HepG2 (cell line): ENCODE measurements around the gene SOAT2. TPM values are rescaled to one million over a fixed set of nuclear protein-coding genes. Genes with fewer than 3 reads are reported as not detected.

ENCODE experiments used
- ERF ChIP-seq: IDR thresholded peaks from 2 replicates; pipeline ENCODE4 v1.6.1; 2018; ENCODE audit warnings: missing biosample characterization, missing genetic modification reagents
- MATR3 ChIP-seq: sonication (generic); formaldehyde crosslinking; IDR thresholded peaks from 2 replicates; pipeline ENCODE4 v1.4.0; 2020; ENCODE audit warnings: missing genetic modification reagents
- MLXIP ChIP-seq: sonication (generic); formaldehyde crosslinking; IDR thresholded peaks from 2 replicates; pipeline ENCODE4 v1.9.0; 2021; ENCODE audit warnings: missing genetic modification reagents, borderline replicate concordance
- MTF2 ChIP-seq: sonication (generic); formaldehyde crosslinking; IDR thresholded peaks from 2 replicates; pipeline ENCODE4 v1.5.0; 2020; ENCODE audit warnings: missing genetic modification reagents, borderline replicate concordance
- POGZ ChIP-seq: sonication (generic); formaldehyde crosslinking; IDR thresholded peaks from 2 replicates; pipeline ENCODE4 v1.4.0; 2020; ENCODE audit warnings: mild to moderate bottlenecking, missing genetic modification reagents
- POLR2AphosphoS5 ChIP-seq: IDR thresholded peaks from 2 replicates; pipeline ENCODE4 v1.6.1; 2012; ENCODE audit warnings: low read depth, low read length
- PRDM15 ChIP-seq: sonication (generic); formaldehyde crosslinking; IDR thresholded peaks from 2 replicates; pipeline ENCODE4 v1.4.0; 2020; ENCODE audit warnings: missing genetic modification reagents
- STAT6 ChIP-seq: sonication (generic); formaldehyde crosslinking; IDR thresholded peaks from 2 replicates; pipeline ENCODE4 v1.4.0; 2020; ENCODE audit warnings: missing genetic modification reagents, mild to moderate bottlenecking, borderline replicate concordance
- TGIF2 ChIP-seq: IDR thresholded peaks from 2 replicates; pipeline ENCODE4 v1.6.1; 2016; ENCODE audit warnings: control low read depth, missing compliant biosample characterization
- ZNF333 ChIP-seq: sonication (generic); formaldehyde crosslinking; IDR thresholded peaks from 2 replicates; pipeline ENCODE4 v1.4.0; 2020; ENCODE audit warnings: mild to moderate bottlenecking, missing genetic modification reagents, borderline replicate concordance
- ZNF468 ChIP-seq: sonication (generic); formaldehyde crosslinking; IDR thresholded peaks from 2 replicates; pipeline ENCODE4 v1.8.0; 2022; ENCODE audit warnings: mild to moderate bottlenecking, moderate library complexity, missing genetic modification reagents
- ZNF512B ChIP-seq: sonication (generic); formaldehyde crosslinking; IDR thresholded peaks from 2 replicates; pipeline ENCODE4 v1.5.1; 2020; ENCODE audit warnings: missing genetic modification reagents, mild to moderate bottlenecking, borderline replicate concordance
- ZNF589 ChIP-seq: sonication (generic); formaldehyde crosslinking; conservative IDR thresholded peaks from 2 replicates; pipeline ENCODE4 v1.8.0; 2022; ENCODE audit warnings: mild to moderate bottlenecking, moderate library complexity, missing genetic modification reagents
- polyA plus RNA-seq, 8 experiments: library from polyadenylated mRNA; depleted of rRNA in 3 of 8; stranded (reverse) in 7 of 8; unstranded in 1 of 8; fragments of >200 nt; fragmentation: Illumina TruSeq in 4 of 8; extraction: Trizol in 4 of 8; gene quantifications; 2 replicates each; pipeline versions ENCODE4 v1.2.1 to v1.2.3, GENCODE V29; 2011 to 2016; ENCODE audit warnings: low read depth in 4 of 8, missing spikeins in 1 of 8, mixed read lengths in 1 of 8; ENCODE audit not compliant: insufficient read depth in 1 of 8
- total RNA-seq, 5 experiments: library from RNA; depleted of rRNA; stranded (reverse); fragments of >200 nt; fragmentation: Illumina TruSeq; extraction: Trizol; gene quantifications; 2 replicates each; pipeline ENCODE4 v1.2.3, GENCODE V29; 2016; ENCODE audit warnings: low read depth in 1 of 5
- TF ChIP-seq, protein P1 (sequence below): sonication (generic); formaldehyde crosslinking; IDR thresholded peaks from 2 replicates; pipeline ENCODE4 v1.5.1; 2020; ENCODE audit warnings: missing genetic modification reagents, mild to moderate bottlenecking, borderline replicate concordance

SOAT2 gene
- total and polyA plus RNA-seq, 2 of the 13 experiments (the other 11 are each of a cell fraction or from before 2014, with no cell fraction given) = 14.9 to 108 TPM

- TF ChIP-seq, protein P1, sequence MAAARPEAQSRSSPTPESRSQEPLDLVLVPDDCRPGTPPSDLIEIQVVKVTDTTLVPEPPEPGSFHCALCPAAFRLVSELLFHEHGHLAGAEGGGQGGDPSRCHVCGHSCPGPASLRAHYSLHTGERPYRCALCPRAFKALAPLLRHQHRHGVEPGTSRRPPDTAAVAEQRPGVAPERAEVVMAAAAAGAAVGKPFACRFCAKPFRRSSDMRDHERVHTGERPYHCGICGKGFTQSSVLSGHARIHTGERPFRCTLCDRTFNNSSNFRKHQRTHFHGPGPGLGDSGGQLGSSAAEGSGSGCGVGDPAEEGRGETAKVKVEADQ (CRISPR knock-in tag) = peak; percentile 18; the same call in 1 of the 2 replicates
- no peak for TF ChIP-seq PRDM15 (CRISPR knock-in tag)
- no peak for TF ChIP-seq MTF2 (CRISPR knock-in tag)
- no peak for TF ChIP-seq ZNF468 (CRISPR knock-in tag)
- no peak for TF ChIP-seq ZNF589 (CRISPR knock-in tag)
- TF ChIP-seq POGZ = peak; percentile 10; the same call in 1 of the 2 replicates
- peak; percentile 6; the same call in 1 of the 2 replicates for TF ChIP-seq STAT6
- TF ChIP-seq TGIF2 (CRISPR knock-in tag) = no peak
- no peak for TF ChIP-seq ZNF512B
- TF ChIP-seq MLXIP (CRISPR knock-in tag) = peak; percentile 41; the same call in 1 of the 2 replicates
- no peak for TF ChIP-seq ERF (CRISPR knock-in tag)
- TF ChIP-seq POLR2AphosphoS5 = peak; percentile 50; the same call in 1 of the 2 replicates
- no peak for TF ChIP-seq MATR3 (CRISPR knock-in tag)
- TF ChIP-seq ZNF333 (CRISPR knock-in tag) = peak; percentile 72; the same call in 1 of the 2 replicates
These were observed 24.7 kb upstream of the SOAT2 start (continued) for GRCh38 chr12:53078425-53079225.
